Suprapubic skin (tissue), 3 donors: ENCODE measurements around the gene CELSR1.

Experiments
- CTCF ChIP-seq, 2 donors: fragments of 200-600 bp in 1 of 2; fragments of 450-650 bp in 1 of 2; sonication (generic) in 1 of 2; IDR thresholded peaks; one replicate each; pipeline ENCODE4 v1.5.1; 2016 to 2019; ENCODE audit warnings: antibody characterized with exemption in 2 of 2, mild to moderate bottlenecking in 1 of 2, moderate library complexity in 1 of 2
- EP300 ChIP-seq: sonication (generic); formaldehyde crosslinking; IDR thresholded peaks from one replicate; pipeline ENCODE4 v1.6.1; 2017; ENCODE audit warnings: antibody characterized with exemption
- POLR2A ChIP-seq, 2 donors: fragments of 450-650 bp; IDR thresholded peaks; one replicate each; pipeline ENCODE4 v1.6.1; 2017; ENCODE audit warnings: antibody characterized with exemption in 2 of 2, mild to moderate bottlenecking in 2 of 2, moderate library complexity in 2 of 2

GRCh38 chr22:46380581-46380980, 156.8 kb downstream of the CELSR1 start:
- TF ChIP-seq CTCF (IDR thresholded peaks at IDR 0.05) (no peak), EP300 (no peak), POLR2A (IDR thresholded peaks at IDR 0.05) (no peak)
